Gastroesophageal sphincter (tissue), 4 donors: Measurements from ENCODE around the gene RTN4R. TPM values are rescaled to one million over a fixed set of nuclear protein-coding genes. Genes with fewer than 3 reads are reported as not detected.

Experiments
- ATAC-seq: fragments of 150-250 bp; one replicate; pipeline ENCODE4 v1.9.1; 2016; ENCODE audit warnings: mild to moderate bottlenecking, moderate library complexity
- H3K27ac ChIP-seq, 4 donors: fragments of 200-600 bp; sonication (generic) in 3 of 4; 1 replicate in 3 of 4; 2 replicates in 1 of 4; pipeline ENCODE4 v1.5.1; 2016 to 2019
- H3K27me3 ChIP-seq: fragments of 200-600 bp; sonication (generic); one replicate; pipeline ENCODE4 v1.5.1; 2019
- H3K36me3 ChIP-seq, 2 donors: fragments of 200-600 bp; sonication (generic); one replicate each; pipeline ENCODE4 v1.5.1; 2019; ENCODE audit warnings: control low read depth in 1 of 2
- H3K4me1 ChIP-seq, 3 donors: fragments of 200-600 bp; sonication (generic); 1 replicate in 2 of 3; 2 replicates in 1 of 3; pipeline ENCODE4 v1.5.1; 2016 to 2019; ENCODE audit warnings: control low read depth in 2 of 3
- H3K4me3 ChIP-seq, 2 donors: fragments of 200-600 bp; sonication (generic); one replicate each; pipeline ENCODE4 v1.5.1; 2019; ENCODE audit warnings: mild to moderate bottlenecking in 1 of 2, moderate library complexity in 1 of 2
- H3K9me3 ChIP-seq, 3 donors: fragments of 200-600 bp; sonication (generic); one replicate each; pipeline ENCODE4 v1.5.1; 2017 to 2019; ENCODE audit warnings: control low read depth in 2 of 3
- EP300 ChIP-seq: sonication (generic); formaldehyde crosslinking; IDR thresholded peaks from one replicate; pipeline ENCODE4 v1.6.1; 2017; ENCODE audit warnings: antibody characterized with exemption, mild to moderate bottlenecking
- POLR2A ChIP-seq, 2 donors: fragments of 450-650 bp; IDR thresholded peaks; one replicate each; pipeline ENCODE4 v1.6.1; 2017; ENCODE audit warnings: antibody characterized with exemption in 2 of 2, mild to moderate bottlenecking in 2 of 2, moderate library complexity in 1 of 2
- POLR2AphosphoS5 ChIP-seq: sonication (generic); formaldehyde crosslinking; IDR thresholded peaks from one replicate; pipeline ENCODE4 v1.6.1; 2017; ENCODE audit warnings: antibody characterized with exemption
- WGBS, 2 donors: methylation state at CpG; one replicate each; pipeline ENCODE4 v1.1.5; 2018; ENCODE audit warnings: low coverage in 1 of 2; 5-methylcytosine and 5-hydroxymethylcytosine counted together
- total RNA-seq, 4 donors: library from RNA; depleted of rRNA; stranded (reverse); fragments of >200 nt; gene quantifications; one replicate each; pipeline ENCODE4 v1.1.0, GENCODE V29; 2016
- TF ChIP-seq, protein P1 (sequence below), 4 experiments: fragments of 200-600 bp in 2 of 4; fragments of 450-650 bp in 2 of 4; sonication (generic) in 1 of 4; IDR thresholded peaks; one replicate each; pipeline ENCODE4 v1.5.1; 2017 to 2019; ENCODE audit warnings: antibody characterized with exemption in 4 of 4, mild to moderate bottlenecking in 2 of 4, moderate library complexity in 2 of 4

RTN4R gene
- total RNA-seq, 4 donors from 2014 or later = 1.3 to 2.4 TPM; not detected in 2

DNA sequence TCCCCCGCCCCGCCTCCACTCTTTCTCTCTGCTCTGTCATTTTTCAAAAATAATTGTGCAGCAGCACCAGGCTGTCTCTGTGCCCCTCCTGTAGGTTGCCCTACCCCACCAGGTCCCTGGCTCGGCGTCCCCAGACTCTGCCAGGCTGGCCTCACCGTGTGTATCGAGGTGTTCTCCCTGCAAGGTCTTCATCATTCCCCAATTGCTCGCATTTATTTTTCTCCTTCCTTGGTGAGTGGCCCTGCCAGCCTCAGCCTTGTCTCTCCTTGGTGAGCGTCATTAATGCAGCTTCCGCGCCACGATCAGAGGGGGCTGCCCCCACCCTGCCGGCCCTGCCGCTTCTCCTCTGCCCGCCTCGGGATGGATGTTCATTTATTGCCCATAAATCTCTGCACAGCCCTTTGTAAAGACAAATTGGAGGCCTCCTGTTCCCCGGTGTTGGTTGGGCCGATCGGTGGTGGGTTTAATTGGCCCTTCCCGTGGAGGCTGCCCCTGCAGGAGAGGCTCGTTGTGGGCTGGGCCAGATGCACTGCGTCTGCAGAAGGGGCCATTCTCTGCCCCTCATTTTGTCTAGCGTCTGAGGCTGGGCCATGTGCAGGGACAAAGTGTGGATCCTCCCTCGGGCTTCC is 33.2 kb downstream of the RTN4R start:
- ATAC-seq = no peak
- Histone ChIP-seq H3K4me1 (peaks cover 0 to 24% (median 12%) of the 10 kb centered on the region in 3 donors), H3K27ac (no peak overlapping the region), H3K36me3 (no peaks in the 10 kb centered on the region), H3K9me3 (no peaks in the 10 kb centered on the region), H3K27me3 (peaks cover 9% of the 10 kb centered on the region), H3K4me3 (no peak overlapping the region)
- TF ChIP-seq POLR2AphosphoS5 = no peak
- TF ChIP-seq POLR2A (IDR thresholded peaks at IDR 0.05) = no peak
- TF ChIP-seq EP300 = no peak
- TF ChIP-seq, protein P1, sequence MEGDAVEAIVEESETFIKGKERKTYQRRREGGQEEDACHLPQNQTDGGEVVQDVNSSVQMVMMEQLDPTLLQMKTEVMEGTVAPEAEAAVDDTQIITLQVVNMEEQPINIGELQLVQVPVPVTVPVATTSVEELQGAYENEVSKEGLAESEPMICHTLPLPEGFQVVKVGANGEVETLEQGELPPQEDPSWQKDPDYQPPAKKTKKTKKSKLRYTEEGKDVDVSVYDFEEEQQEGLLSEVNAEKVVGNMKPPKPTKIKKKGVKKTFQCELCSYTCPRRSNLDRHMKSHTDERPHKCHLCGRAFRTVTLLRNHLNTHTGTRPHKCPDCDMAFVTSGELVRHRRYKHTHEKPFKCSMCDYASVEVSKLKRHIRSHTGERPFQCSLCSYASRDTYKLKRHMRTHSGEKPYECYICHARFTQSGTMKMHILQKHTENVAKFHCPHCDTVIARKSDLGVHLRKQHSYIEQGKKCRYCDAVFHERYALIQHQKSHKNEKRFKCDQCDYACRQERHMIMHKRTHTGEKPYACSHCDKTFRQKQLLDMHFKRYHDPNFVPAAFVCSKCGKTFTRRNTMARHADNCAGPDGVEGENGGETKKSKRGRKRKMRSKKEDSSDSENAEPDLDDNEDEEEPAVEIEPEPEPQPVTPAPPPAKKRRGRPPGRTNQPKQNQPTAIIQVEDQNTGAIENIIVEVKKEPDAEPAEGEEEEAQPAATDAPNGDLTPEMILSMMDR (IDR thresholded peaks at IDR 0.05) = no peak
- 87 to 89% methylated on average over 7 to 13 of the region's 23 CpGs for whole genome bisulfite sequencing, 2 donors

DNA sequence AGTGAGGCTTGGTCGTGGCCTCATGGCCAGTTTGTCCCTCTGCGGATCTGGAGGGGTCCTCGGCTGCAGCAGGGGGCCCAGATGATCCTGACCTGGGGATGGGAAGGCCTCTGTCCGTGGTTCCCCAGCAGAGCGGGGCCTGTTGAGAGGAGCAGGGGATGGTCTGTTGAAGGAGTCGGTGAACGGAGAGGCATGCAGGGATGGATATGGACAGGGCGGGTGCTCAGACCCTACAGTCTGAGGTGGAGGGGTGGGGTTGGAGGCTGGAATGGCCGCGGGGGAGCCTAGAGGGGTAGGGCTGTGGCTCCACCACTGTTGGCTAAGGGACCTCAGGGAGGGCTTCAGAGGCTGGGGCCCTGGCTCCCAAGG is 33.8 kb downstream of the RTN4R start:
- Histone ChIP-seq H3K27me3 (peaks cover 9% of the 10 kb centered on the region), H3K36me3 (no peaks in the 10 kb centered on the region), H3K27ac (no peak overlapping the region), H3K4me1 (peaks cover 0 to 22% (median 6%) of the 10 kb centered on the region in 3 donors), H3K4me3 (no peak overlapping the region), H3K9me3 (no peaks in the 10 kb centered on the region)
- no peak for ATAC-seq
- TF ChIP-seq POLR2A (IDR thresholded peaks at IDR 0.05) (no peak), POLR2AphosphoS5 (no peak)
- 86 to 100% methylated on average over 1 of the region's 10 CpGs for WGBS, 2 donors

DNA sequence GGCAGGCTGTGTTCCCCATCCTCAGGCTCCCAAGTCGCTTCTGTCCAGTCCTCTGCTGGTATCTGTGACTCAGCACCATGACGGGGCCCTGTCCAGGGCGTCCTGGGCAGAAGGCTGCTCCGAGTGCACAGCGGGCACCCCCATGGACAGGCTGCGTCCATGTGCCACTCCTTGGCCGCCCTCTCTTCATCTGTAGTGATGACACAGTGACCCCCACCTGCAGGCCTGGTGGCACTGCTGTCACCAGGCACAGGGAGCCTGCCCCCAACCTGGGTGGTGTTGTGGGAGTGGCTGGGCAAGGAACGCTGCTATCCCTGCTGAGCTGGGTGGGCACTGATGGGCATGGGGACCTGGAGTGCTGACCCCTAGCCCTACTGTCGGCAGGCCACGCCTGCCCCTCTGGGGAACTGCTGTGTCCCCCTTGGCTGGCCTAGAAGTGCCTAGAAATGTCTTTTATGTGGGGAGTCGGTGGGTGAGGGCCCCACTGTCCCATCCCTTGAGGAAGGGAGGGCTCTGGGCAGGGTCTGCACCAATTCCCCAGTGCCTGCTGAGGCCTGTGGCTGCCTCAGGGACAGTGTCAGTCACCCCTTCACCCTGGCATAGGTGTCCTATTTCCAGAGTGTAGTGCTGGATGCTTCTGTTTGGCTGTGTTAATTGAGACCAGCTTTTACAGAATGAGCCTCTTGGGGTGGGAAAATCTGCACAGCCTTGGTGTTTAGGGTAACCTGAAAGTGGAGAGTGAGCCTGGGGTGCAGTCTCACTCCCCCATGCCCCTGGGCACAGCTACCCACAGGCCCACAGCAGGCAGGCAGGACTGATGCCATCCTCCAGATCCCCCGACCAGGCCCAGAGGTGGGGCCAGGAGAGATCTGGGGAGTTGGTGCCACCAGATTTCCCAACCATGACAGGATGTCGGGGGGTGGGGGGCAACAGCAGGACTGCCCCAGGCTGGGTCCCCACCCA is 34.5 kb downstream of the RTN4R start:
- Histone ChIP-seq H3K27ac (no peak overlapping the region), H3K36me3 (no peaks in the 10 kb centered on the region), H3K4me1 (peaks cover 0 to 15% (median 0%) of the 10 kb centered on the region in 3 donors), H3K9me3 (no peaks in the 10 kb centered on the region), H3K27me3 (peaks cover 3% of the 10 kb centered on the region), H3K4me3 (no peak overlapping the region)
- TF ChIP-seq EP300 (no peak), POLR2A (IDR thresholded peaks at IDR 0.05) (no peak), POLR2AphosphoS5 (no peak)
- TF ChIP-seq, protein P1 (IDR thresholded peaks at IDR 0.05) = no peak
- 100% methylated on average over 1 of the region's 13 CpGs; no CpG with 5 or more reads in 1 of the 2 donors for WGBS, 2 donors
- ATAC-seq = no peak

DNA sequence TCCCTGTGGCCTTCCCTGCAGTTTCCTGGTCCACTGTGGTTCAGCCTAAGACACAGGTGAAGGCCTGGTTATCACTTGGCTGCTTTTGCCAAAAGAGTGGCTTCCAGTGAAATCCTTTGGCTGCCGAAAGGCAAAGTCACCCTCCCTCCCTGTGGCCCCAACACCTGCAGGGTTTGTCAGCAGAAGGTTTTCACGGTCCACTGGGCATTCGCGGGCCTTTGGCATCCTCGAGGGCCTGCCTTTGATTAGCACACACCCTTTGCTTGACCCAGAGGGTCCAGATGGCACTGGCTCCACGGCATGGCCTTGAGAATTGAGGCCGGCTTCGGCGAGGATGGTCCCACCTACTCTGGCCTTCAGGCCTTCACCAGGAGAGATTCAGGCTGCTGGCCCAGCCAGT is 35.3 kb downstream of the RTN4R start:
- Histone ChIP-seq H3K27me3 (no peaks in the 10 kb centered on the region), H3K27ac (no peak overlapping the region), H3K4me3 (no peak overlapping the region), H3K9me3 (no peaks in the 10 kb centered on the region), H3K4me1 (peaks cover 0 to 11% (median 0%) of the 10 kb centered on the region in 3 donors), H3K36me3 (no peaks in the 10 kb centered on the region)
- whole genome bisulfite sequencing, 2 donors = no CpG with 5 or more reads among the region's 9 CpGs
- ATAC-seq = no peak
- TF ChIP-seq, protein P1 (IDR thresholded peaks at IDR 0.05) = no peak
- TF ChIP-seq POLR2AphosphoS5 (no peak), POLR2A (IDR thresholded peaks at IDR 0.05) (no peak), EP300 (no peak)

DNA sequence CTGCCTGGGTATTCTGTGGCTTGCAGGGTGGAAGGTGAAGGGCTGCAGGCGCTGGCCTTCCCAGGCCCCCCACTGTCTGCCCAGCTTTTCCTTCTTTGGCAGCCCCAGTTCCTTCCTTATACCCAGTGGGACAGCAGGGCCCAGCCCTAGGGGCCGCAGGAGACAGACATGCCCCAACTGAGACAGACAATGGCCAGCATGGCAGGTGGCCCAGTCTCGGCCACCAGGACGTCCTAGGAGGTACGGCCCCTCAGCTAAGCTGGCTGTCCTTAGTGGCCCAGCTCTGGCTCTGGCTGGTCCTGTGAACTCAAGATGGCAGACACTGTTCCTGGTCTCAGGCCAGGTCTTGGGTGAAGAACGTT is 35.9 kb downstream of the RTN4R start:
- Histone ChIP-seq H3K9me3 (no peaks in the 10 kb centered on the region), H3K27ac (no peak overlapping the region), H3K27me3 (no peaks in the 10 kb centered on the region), H3K4me1 (peaks cover 0 to 11% (median 0%) of the 10 kb centered on the region in 3 donors), H3K36me3 (no peaks in the 10 kb centered on the region), H3K4me3 (no peak overlapping the region)
- no peak for ATAC-seq
- 60% methylated on average over 1 of the region's 6 CpGs; no CpG with 5 or more reads in 1 of the 2 donors for WGBS, 2 donors
- no peak for TF ChIP-seq EP300
- no peak for TF ChIP-seq POLR2AphosphoS5
- TF ChIP-seq, protein P1 (IDR thresholded peaks at IDR 0.05) = no peak
- TF ChIP-seq POLR2A (IDR thresholded peaks at IDR 0.05) = no peak
